Activated CD4-positive, CD25-positive, alpha-beta regulatory T cell treated with anti-CD3 and anti-CD28 coated beads, Interleukin-2, amount 50 U/mL, for 24 hours (primary cell): Measurements from ENCODE around the gene PLOD1.
"Not testable (repeated sequence)": the region's sequence is repeated elsewhere in the genome, so short reads cannot be mapped to it uniquely, and the experiment has no call there.

Experiments used
- ATAC-seq, 2 donors: fragments of 150-1000 bp; cut with Tn5 transposase; one replicate each; pipeline ENCODE4 v1.10.0; 2021; ENCODE audit warnings: mild to moderate bottlenecking in 1 of 2, moderate library complexity in 1 of 2

Gene PLOD1

DNA sequence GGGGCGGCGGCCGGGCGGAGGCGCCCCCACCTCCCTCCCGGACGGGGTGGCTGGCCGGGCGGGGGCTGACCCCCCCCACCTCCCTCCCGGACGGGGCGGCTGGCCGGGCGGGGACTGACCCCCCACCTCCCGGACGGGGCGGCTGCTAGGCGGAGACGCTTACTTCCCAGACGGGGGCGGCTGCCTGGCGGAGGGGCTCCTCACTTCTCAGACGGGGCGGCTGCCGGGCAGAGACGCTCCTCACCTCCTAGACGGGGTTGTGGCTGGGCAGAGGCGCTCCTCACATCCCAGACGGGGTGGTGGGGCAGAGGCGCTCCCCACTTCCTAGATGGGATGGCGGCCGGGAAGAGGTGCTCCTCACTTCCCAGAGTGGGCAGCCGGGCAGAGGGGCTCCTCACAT, 73.8 kb downstream of the PLOD1 start:
- not testable (repeated sequence) for ATAC-seq

- no peak for ATAC-seq
These were observed 74.9 kb downstream of the PLOD1 start for GRCh38 chr1:12009318-12009947.

- no peak for ATAC-seq
These were observed 76.4 kb downstream of the PLOD1 start for GRCh38 chr1:12010746-12011570.

- no peak for ATAC-seq
These were observed 77.5 kb downstream of the PLOD1 start for GRCh38 chr1:12011998-12012397.

DNA sequence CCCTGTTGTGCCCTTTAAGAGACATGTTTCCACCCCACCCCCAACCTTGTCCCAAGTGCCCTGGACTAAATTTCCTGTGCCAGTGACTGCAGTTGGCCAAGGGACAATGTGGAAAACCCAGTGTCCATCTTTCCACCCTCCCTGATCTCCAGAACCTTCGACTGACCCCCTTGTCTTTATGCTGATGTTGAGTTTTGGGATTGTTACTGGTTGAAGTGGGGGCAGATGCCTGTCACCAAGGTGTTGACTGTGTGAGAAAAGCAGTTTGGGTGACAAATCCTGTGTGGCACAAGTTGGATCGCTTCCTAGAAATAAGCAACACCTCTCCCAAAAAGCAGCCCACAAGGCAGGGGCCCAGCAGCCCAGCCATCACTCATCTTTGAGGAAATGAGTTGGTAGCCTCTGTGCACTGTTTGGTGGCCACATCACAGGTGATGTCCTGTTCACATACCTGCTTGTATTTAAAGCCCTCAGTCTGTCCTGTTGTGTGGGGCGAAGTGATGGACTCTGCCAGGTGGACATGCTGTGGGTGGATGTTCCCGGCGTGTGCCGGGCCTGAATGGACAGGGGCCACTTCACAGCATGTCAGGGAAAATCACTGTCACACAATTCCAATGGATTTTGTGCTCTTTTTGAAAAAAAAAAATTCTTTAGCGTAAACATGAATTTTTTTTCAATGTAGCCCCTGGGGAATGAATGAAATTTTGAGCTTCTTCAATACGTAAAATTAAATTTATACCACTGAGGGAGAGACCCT, 78.2 kb downstream of the PLOD1 start:
- no peak for ATAC-seq

DNA sequence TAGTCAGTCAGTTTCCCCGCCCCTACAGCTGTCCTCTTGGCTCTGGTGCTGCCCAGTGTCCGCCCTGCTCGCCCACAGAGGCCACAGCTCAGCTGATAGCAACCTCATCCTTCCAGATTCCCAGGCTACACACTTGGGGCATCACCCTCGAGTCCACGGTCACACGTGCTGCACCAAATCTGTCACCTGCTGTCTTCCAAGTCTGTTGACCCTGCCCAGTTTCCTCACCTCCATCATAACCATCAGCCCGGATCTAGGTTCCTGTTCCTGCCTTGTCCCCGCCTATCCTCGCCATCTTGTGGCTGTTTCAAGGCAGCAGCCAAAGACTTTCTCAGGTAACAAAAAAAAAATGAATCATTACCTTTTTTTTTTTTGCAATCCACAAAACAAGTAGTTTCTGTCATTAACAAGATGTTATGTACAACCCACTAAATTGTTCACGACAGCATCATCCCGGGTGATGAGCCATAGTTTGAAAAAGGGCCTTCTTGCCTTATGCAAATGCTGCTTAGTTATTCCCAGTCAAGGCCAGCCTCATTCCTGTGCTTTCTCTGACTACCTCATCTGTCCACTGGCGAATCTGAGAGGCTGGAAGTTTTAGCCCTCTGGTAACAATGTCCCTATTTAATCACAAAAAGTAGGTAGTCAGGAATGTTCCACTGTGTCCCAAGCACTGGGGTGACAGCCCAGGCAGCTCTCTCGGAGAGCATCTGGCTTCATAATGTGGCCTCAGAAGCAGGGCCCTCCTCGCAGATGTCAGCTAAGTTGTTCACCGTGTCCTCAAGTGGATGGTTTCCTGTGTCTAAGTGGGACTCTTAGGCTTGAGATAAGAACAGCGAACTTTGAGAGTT, 79.8 kb downstream of the PLOD1 start:
- no peak for ATAC-seq

DNA sequence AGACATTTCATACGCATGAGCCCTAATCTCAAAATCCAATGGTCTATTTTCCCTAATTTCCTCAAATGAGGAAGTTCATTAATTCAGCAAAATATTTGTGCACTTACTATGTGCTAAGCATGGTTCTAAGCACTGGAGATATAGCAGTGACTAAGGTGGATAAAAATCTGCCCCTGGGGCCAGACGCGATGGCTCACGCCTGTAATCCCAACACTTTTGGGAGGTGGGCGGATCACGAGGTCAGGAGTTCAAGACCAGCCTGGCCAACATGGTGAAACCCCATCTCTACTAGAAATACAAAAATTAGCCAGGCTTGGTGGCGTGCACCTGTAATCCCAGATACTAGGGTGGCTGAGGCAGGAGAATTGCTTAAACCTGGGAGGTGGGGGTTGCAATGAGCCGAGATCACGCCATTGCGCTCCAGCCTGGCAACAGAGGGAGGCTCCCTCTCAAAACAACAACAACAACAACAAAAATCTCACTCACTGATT, 80.5 kb downstream of the PLOD1 start:
- no peak for ATAC-seq

GRCh38 chr1:12015499-12015898, 81.0 kb downstream of the PLOD1 start:
- no peak for ATAC-seq

DNA sequence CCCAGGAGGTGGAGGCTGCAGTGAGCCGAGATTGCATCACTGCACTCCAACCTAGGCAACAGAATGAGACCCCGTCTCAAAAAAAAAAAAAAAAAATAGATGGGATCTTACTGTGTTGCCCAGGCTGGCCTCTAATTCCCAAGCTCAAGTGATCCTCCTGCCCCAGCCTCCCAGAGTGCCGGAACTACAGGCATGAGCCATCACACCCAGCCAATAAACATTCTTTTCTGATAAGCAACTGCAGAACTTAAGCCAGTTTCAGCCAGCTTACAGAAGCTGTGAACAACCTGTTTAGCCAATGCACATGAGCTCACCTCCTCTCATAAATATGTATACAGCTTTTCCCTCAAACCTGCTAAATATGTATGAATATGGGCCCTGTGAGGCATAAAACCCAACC, 81.7 kb downstream of the PLOD1 start:
- no peak for ATAC-seq

- no peak for ATAC-seq
These were observed 85.5 kb downstream of the PLOD1 start for GRCh38 chr1:12019858-12020509.

- ATAC-seq = no peak
These were observed 87.1 kb downstream of the PLOD1 start for GRCh38 chr1:12021616-12022015.

- ATAC-seq = no peak
These were observed 87.5 kb downstream of the PLOD1 start for GRCh38 chr1:12022036-12022435.
